ENCODE measurements around the gene ODAD4. TPM values are rescaled to one million over a fixed set of nuclear protein-coding genes. Genes with fewer than 3 reads are reported as not detected.
A peak's percentile ranks its signal among the peaks of the same experiment; 100 is the strongest.
"Not testable (repeated sequence)": the region's sequence is repeated elsewhere in the genome, so short reads cannot be mapped to it uniquely, and the experiment has no call there.

The ODAD4 gene
- total RNA-seq, 1 donor from 2014 or later: 0.70 TPM

DNA sequence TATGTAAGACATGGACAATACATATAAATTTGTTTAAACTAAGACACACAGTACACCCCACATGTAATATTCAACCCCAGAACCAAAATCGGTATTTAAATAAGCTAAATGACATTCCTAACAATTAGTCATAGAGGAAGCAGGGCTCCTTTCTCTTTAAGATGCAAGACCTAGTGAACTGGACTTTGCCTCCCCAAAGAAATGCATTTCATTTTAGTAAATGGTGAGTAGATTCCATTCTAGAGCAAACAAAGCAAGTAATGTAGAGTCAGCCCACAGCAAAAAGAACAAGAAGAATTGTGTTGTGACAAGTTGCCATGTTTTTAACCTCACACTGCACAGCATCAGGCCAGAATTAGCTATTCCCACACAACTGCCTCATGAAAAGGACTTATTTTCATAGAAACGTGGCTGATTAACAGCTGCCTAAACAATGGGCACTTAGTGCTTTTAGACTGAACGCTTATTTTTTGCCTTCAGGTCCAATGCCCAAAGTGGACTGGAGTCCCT, 72.4 kb downstream of the ODAD4 start:
- no peaks in the 10 kb centered on the region for H3K27me3 Mint-ChIP-seq (ENCODE audit: low read depth)
- no peak overlapping the region for H3K4me3 Mint-ChIP-seq (ENCODE audit: unreplicated experiment)
- H3K4me1 Mint-ChIP-seq (ENCODE audit: low read depth): peaks cover 21% of the 10 kb centered on the region
- TF ChIP-seq, protein P1, sequence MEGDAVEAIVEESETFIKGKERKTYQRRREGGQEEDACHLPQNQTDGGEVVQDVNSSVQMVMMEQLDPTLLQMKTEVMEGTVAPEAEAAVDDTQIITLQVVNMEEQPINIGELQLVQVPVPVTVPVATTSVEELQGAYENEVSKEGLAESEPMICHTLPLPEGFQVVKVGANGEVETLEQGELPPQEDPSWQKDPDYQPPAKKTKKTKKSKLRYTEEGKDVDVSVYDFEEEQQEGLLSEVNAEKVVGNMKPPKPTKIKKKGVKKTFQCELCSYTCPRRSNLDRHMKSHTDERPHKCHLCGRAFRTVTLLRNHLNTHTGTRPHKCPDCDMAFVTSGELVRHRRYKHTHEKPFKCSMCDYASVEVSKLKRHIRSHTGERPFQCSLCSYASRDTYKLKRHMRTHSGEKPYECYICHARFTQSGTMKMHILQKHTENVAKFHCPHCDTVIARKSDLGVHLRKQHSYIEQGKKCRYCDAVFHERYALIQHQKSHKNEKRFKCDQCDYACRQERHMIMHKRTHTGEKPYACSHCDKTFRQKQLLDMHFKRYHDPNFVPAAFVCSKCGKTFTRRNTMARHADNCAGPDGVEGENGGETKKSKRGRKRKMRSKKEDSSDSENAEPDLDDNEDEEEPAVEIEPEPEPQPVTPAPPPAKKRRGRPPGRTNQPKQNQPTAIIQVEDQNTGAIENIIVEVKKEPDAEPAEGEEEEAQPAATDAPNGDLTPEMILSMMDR (IDR thresholded peaks at IDR 0.05): no peak
- H3K36me3 Mint-ChIP-seq (ENCODE audit: low read depth): peaks cover 11% of the 10 kb centered on the region
- H3K27ac Mint-ChIP-seq (ENCODE audit: unreplicated experiment): peak overlapping the region; percentile 65
- DNase-seq (ENCODE audit: low spot score): no peak
- H3K9me3 Mint-ChIP-seq (ENCODE audit: low read depth): no peaks in the 10 kb centered on the region

GRCh38 chr17:42005166-42005565, 74.7 kb downstream of the ODAD4 start:
- DNase-seq (ENCODE audit: low spot score): no peak

GRCh38 chr17:42009170-42009569, 78.8 kb downstream of the ODAD4 start:
- H3K9me3 Mint-ChIP-seq (ENCODE audit: low read depth): no peaks in the 10 kb centered on the region
- H3K4me3 Mint-ChIP-seq (ENCODE audit: unreplicated experiment): no peak overlapping the region
- H3K4me1 Mint-ChIP-seq (ENCODE audit: low read depth): peaks cover 54% of the 10 kb centered on the region
- DNase-seq (ENCODE audit: low spot score): no peak
- TF ChIP-seq, protein P1 (IDR thresholded peaks at IDR 0.05): peak; percentile 22
- H3K27ac Mint-ChIP-seq (ENCODE audit: unreplicated experiment): no peak overlapping the region
- H3K27me3 Mint-ChIP-seq (ENCODE audit: low read depth): no peaks in the 10 kb centered on the region
- no peaks in the 10 kb centered on the region for H3K36me3 Mint-ChIP-seq (ENCODE audit: low read depth)

More at GRCh38 chr17:42005166-42005565, 74.7 kb downstream of the ODAD4 start:
- Mint-ChIP-seq H3K27me3 (ENCODE audit: low read depth) (no peaks in the 10 kb centered on the region), H3K4me3 (ENCODE audit: unreplicated experiment) (no peak overlapping the region), H3K27ac (ENCODE audit: unreplicated experiment) (no peak overlapping the region), H3K9me3 (ENCODE audit: low read depth) (no peaks in the 10 kb centered on the region), H3K36me3 (ENCODE audit: low read depth) (peaks cover 8% of the 10 kb centered on the region), H3K4me1 (ENCODE audit: low read depth) (peaks cover 34% of the 10 kb centered on the region)
- TF ChIP-seq, protein P1 (IDR thresholded peaks at IDR 0.05): no peak

- peaks cover 54% of the 10 kb centered on the region for H3K4me1 Mint-ChIP-seq (ENCODE audit: low read depth)
- H3K4me3 Mint-ChIP-seq (ENCODE audit: unreplicated experiment): not testable (repeated sequence)
Observed at GRCh38 chr17:42010266-42010680, 79.9 kb downstream of the ODAD4 start.

GRCh38 chr17:42010898-42011516, 80.6 kb downstream of the ODAD4 start:
- H3K4me3 Mint-ChIP-seq (ENCODE audit: unreplicated experiment): no peak overlapping the region
- no peak for DNase-seq (ENCODE audit: low spot score)
- peaks cover 60% of the 10 kb centered on the region for H3K4me1 Mint-ChIP-seq (ENCODE audit: low read depth)
- no peaks in the 10 kb centered on the region for H3K9me3 Mint-ChIP-seq (ENCODE audit: low read depth)
- peak overlapping the region; percentile 77 for H3K27ac Mint-ChIP-seq (ENCODE audit: unreplicated experiment)
- no peaks in the 10 kb centered on the region for H3K36me3 Mint-ChIP-seq (ENCODE audit: low read depth)
- TF ChIP-seq, protein P1 (IDR thresholded peaks at IDR 0.05): no peak
- H3K27me3 Mint-ChIP-seq (ENCODE audit: low read depth): no peaks in the 10 kb centered on the region

More at GRCh38 chr17:42010266-42010680, 79.9 kb downstream of the ODAD4 start:
- not testable (repeated sequence) for H3K36me3 Mint-ChIP-seq (ENCODE audit: low read depth); DNase-seq (ENCODE audit: low spot score); H3K9me3 Mint-ChIP-seq (ENCODE audit: low read depth); H3K27me3 Mint-ChIP-seq (ENCODE audit: low read depth)
- H3K27ac Mint-ChIP-seq (ENCODE audit: unreplicated experiment): peak overlapping the region; percentile 77

GRCh38 chr17:42012363-42012762, 81.9 kb downstream of the ODAD4 start:
- peaks cover 62% of the 10 kb centered on the region for H3K4me1 Mint-ChIP-seq (ENCODE audit: low read depth)
- DNase-seq (ENCODE audit: low spot score); H3K27me3 Mint-ChIP-seq (ENCODE audit: low read depth); H3K4me3 Mint-ChIP-seq (ENCODE audit: unreplicated experiment); H3K9me3 Mint-ChIP-seq (ENCODE audit: low read depth); H3K36me3 Mint-ChIP-seq (ENCODE audit: low read depth): not testable (repeated sequence)
- peak overlapping the region; percentile 32 for H3K27ac Mint-ChIP-seq (ENCODE audit: unreplicated experiment)

DNA sequence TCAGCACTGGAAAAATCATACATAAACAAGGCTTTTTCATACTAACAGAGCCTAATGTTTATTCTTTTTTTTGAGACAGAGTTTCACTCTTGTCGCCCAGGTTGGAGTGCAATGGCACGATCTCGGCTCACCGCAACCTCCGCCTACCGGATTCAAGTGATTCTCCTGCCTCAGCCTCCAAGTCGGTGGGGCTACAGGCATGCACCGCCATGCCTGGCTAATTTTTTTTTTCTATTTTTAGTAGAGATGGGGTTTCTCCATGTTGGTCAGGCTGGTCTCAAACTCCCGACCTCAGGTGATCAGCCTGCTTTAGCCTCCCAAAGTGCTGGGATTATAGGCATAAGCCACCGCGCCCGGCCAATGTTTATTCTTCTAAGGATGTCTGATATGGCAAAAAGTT, 83.3 kb downstream of the ODAD4 start:
- not testable (repeated sequence) for H3K4me3 Mint-ChIP-seq (ENCODE audit: unreplicated experiment); H3K36me3 Mint-ChIP-seq (ENCODE audit: low read depth); DNase-seq (ENCODE audit: low spot score); H3K9me3 Mint-ChIP-seq (ENCODE audit: low read depth); H3K27me3 Mint-ChIP-seq (ENCODE audit: low read depth)
- Mint-ChIP-seq H3K4me1 (ENCODE audit: low read depth) (peaks cover 72% of the 10 kb centered on the region), H3K27ac (ENCODE audit: unreplicated experiment) (peak overlapping the region; percentile 2)
